CD4-positive, alpha-beta T cell treated with Interferon alpha-2 for 1 hour (primary cell): ENCODE measurements around the gene PRKAG1.

Experiments used
- DNase-seq, 2 donors: peaks; one replicate each; pipeline ENCODE4 v3.0.0-alpha.2; 2020 to 2022

PRKAG1 gene

GRCh38 chr12:48961331-48961730, 57.2 kb downstream of the PRKAG1 start:
- no peak for DNase-seq

- no peak for DNase-seq
Observed at GRCh38 chr12:48960834-48961233, 57.7 kb downstream of the PRKAG1 start.

GRCh38 chr12:48958049-48958388, 60.6 kb downstream of the PRKAG1 start:
- no peak for DNase-seq

GRCh38 chr12:48957141-48958048, 61.2 kb downstream of the PRKAG1 start, which contains the start of gene ARF3:
Gene ARF3 (minus strand): TSS chr12:48957487. CDS start chr12:48941095, 16,392 bp downstream.
- peak; percentile 91 to 93 for DNase-seq

GRCh38 chr12:48956279-48957140, 62.1 kb downstream of the PRKAG1 start:
- peak; percentile 57 to 66 for DNase-seq

GRCh38 chr12:48954841-48955501, 63.6 kb downstream of the PRKAG1 start:
- no peak for DNase-seq

GRCh38 chr12:48954061-48954460, 64.5 kb downstream of the PRKAG1 start:
- DNase-seq = no peak

- no peak for DNase-seq
Observed at GRCh38 chr12:48952691-48953090, 65.9 kb downstream of the PRKAG1 start.
